Lower leg skin (tissue), 3 donors: Measurements from ENCODE around the gene ZFP36L2.

Experiments used
- CTCF ChIP-seq, 3 donors: fragments of 450-650 bp; IDR thresholded peaks; one replicate each; pipeline ENCODE4 v1.5.1; 2016; ENCODE audit warnings: antibody characterized with exemption in 3 of 3, mild to moderate bottlenecking in 3 of 3, moderate library complexity in 2 of 3
- POLR2A ChIP-seq, 2 donors: fragments of 450-650 bp; IDR thresholded peaks; one replicate each; pipeline ENCODE4 v1.6.1; 2016 to 2017; ENCODE audit warnings: antibody characterized with exemption in 2 of 2, mild to moderate bottlenecking in 1 of 2, moderate library complexity in 1 of 2

- TF ChIP-seq POLR2A (IDR thresholded peaks at IDR 0.05), result no peak
- TF ChIP-seq CTCF (IDR thresholded peaks at IDR 0.05), result no peak
Measured at GRCh38 chr2:43214253-43214652, 12.2 kb downstream of the ZFP36L2 start.
